ENCODE results near the gene FAM83G.
"Not testable (repeated sequence)": the region's sequence is repeated elsewhere in the genome, so short reads cannot be mapped to it uniquely, and the experiment has no call there.

FAM83G gene

DNA sequence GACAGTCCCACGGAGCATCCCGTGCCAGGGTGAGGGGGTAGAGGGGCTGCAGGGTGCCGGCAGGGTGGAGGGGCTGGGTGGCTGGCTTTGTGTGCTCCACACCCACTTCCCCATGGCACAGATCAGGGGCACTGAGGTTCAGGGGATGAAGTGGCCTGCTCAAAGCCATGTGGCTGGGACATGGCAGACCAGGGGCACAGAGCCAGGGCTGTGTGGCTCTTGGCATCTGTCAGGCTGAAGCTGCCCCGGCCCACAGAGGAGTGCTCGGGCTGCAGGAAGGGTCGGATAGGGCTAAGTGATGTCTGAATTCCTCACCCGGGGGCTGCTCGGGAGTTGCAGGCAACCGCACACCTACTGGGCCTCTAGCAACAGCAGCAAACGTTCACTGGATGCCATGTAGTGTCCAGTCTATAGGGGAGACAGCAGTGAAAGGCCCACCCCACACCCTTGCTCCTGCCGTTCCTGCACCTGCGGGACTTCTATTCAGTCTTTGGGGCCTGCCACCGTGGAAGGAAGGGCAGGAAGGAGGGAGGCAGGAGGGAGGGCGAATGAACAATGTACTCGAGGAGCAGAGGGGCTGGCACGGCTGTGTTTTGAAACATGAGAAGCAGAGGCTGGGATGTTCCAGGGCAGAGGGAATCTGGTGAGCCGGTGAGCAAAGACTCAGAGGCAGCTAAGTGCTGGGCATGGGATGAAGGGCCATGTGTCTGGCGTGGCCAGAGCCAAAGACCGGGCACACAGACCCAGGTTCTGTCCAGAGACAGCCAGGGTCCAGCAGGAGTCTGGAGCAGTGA lies 37.5 kb downstream of the FAM83G start:
- peak; percentile 28 for DNase-seq

DNA sequence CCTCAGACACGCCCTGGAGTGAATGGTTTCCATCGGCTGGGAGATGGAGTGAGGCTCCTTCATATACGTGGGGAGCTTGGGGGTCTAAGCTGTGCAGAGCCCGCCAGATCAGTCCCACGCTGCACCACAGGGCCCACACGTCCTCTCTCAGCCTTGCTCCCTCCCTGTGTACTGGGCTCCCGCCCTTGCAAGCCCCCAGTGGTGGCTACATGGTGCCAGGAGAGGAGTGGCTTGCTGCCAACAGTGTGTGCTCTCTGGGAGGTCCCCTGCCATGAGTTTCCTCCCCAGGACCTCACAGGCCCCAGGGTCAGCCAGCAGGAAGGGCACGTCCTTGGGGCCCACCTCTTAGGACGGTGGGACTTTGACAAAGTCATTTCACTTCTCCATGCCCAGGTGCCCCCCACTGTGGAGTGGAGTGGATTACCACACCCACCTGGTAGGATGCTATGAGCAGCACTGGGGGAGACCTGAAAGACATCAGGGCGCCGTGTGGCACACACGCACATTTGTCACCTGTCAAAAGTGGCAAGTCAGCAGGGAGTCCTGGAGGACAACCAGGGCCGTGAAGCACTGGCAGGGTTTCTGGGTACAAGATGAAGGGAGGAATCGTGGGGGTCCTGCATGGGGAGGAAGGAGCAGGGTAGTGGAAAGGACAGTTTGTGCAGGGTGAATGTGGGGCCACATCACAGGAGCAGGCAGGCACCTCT lies 38.9 kb downstream of the FAM83G start:
- no peak for DNase-seq

DNA sequence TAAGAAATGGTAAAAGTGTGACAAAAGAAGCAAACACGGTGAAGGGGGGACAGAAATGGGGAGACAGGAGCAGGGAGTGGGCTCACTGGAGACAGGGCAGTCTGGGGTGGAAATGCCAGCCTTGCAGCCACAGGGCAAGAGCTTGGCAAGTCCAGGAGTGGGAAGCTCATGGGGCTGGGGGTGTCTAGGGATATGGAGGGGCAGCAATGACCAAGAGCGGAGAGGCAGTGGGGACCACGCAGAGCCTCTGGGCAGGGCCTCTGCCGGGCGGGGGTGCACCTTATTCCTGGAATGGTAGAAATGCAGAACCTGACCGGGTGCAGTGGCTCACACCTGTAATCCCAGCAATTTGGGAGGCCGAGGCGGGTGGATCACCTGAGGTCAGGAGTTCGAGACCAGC lies 40.0 kb downstream of the FAM83G start:
- no peak for DNase-seq

DNA sequence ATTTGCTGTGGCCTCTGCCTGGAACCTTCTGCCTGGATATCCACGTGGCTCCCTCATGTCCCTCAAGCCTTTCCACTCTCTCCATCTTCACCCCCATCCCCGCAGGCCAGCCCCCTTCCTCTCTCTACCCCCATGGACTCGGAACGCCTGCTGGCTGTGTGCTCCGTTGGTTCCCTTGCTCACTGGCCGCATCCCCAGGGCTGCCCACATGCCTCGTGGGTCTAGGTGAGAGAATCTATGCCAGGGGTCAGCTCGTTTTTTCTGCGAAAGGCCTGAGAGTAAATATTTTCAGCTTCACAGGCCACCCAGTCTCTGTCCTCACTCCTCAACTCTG lies 40.6 kb downstream of the FAM83G start:
- DNase-seq: no peak

DNA sequence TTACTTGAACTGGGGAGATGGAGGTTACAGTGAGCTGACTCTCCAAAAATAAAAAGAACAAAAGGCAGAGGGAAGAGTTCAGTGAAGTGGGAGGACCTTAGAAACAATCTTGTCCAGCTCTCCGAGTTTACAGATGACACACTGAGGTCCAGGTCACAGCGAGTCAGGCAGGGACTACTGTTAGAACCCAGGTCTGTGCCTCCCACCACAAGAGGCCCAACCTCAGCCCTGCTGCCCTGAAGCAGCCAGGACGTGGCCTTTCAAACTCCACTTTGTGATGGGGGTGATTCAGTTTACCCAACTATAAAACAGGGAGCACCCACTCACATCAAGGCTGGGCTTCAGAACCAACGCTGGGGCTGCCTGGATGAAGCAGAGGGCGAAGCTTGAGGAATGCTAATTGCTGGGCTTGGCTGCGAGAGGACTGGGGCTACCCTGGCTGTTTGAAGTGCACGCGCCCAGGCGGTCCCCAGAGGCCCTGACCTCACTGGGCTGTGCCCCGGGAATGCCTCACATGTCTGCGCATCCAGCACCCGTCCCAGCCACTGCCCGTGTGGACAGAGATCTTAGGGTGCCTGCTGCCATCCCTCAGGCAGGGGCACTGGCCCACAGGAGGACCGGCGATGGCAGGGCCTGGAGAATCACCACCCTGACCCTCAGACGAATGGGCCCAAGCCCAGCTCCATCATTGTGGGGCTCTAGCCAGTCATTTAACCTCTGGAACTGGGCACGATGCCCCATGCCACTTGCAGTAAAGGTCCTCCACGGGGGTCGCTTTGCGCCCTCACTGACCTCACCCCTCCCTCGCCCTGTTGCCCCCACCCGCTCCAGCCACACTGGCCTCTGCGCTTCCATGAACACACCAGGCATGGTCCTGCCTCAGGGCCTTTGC lies 41.2 kb downstream of the FAM83G start:
- no peak for DNase-seq

DNA sequence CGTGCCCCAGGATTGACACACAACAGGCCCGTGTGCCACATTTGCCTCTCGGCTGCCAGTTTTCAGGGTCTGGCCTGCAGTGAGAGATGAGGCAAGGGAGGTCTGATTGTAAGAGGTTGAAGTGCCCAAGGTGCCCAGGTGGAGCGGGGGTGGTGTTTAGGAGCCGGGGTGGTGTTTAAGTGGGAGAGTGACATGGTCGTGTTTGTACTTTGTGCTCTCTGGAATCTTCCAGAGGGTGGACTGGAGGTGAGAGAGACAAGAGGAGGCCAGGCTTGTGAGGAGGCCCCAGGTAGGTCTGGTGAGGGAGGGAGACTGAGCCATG lies 42.1 kb downstream of the FAM83G start:
- no peak for DNase-seq

DNA sequence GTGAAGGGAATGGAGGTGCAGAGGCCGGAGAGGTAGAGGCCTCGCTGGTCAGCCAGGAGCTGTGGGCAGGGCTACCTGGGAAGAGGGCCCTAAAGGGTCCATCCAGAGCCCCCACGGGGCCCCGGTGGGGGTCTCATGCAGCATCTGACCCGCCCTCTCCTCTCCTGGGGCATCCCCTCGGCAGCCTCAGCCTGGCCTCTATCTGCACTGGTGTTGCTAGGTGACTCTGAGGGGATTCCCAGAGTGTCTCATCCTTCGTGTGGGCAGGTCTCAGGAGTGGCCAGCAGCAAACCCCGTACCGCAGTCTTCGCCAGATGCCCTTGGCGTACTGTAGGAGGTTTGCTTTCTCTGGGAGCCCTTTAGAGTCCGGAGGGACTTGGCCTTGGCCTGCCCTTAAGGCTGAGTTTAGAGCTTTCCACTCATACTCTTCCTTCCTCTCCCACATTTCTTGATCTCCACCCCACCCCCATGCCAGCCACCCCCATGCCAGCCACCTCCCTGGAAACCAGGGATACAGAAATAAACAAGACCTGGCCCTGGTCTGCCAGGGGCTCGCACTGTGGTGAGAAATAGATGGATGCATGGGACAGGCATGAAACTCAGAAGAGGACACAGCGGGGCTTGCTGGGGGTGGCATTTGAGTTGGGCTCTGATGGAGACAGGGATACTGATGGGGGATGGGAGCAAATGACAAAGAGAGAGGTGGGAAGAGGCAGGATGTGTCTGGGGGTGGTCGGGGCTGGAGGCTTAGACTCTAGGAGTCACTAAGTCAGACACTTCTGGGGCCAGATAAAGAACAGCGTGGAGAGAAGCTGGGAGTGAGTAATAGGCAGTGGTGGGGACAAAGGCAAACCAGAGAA lies 42.7 kb downstream of the FAM83G start:
- no peak for DNase-seq

DNA sequence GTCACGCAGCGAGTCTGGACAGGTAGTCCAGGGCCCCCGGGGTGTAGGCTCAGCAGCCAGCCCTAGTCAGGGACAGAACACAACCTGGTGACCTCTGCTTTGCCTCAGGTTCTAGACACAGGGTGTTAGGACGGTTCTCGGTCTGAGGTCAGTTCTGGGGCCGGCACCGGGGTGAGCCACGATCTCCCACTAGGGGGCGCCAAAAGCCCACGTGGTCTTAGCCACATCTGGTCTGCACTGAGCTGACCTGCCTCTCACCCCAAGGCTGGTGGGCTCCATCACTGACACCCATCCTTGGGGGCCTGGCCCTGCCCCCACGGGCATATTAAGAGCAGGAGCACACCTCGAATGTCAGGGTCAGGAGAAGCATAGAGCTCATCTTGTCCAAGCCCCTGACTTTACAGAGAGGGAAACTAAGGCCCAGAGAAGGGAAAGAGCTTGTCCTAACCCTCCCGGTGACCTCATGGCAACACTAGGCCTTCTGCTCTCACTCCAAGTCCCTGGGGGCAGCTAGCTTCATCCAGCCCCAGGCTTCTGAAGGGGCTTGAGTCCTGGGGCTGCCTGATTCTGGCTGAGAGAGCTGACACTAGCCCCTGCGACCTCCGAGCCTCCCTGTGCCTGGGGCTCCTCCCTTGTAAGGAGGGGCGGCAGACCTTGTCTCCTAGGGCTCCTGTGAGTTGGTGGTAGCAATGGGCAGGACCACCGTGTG lies 43.6 kb downstream of the FAM83G start:
- peak; percentile 13 for DNase-seq

DNA sequence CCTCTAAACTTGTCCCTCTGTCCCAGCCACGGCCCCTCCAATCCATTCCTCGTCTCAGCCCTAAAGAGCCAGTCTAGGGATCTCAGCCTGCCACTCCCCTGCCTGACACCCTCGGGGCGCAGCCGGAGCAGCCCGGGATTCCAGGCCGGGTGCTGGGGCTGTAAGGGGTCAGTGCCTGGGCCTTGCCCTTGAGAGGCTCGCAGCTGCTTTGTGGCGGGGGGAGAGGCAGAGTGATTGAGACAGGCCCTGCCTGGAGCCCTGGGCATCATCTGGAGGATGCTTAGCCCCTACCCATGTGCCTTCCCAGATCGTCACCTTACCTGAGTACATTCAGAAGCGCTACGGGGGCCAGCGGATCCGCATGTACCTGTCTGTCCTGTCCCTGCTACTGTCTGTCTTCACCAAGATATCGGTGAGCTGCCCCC lies 44.3 kb downstream of the FAM83G start:
- DNase-seq: no peak

DNA sequence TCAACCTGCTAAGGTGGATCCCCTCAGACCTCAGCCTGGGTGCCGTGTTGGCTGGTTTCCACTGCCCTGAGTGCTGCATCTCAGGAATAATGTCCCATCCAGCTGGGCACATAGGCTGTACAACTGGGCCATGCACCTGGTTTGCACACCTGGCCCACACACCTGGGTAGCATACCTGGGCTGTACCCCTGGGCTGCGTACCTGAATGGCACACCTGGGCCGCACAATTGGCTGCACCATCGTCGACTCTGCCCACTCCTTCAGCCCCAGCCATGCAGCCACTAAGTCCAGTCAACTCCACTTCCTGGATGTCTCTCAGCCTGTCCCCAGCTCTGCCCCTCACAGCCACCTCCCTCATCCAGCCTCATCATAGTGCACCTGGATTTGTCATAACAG lies 44.7 kb downstream of the FAM83G start:
- no peak for DNase-seq

DNA sequence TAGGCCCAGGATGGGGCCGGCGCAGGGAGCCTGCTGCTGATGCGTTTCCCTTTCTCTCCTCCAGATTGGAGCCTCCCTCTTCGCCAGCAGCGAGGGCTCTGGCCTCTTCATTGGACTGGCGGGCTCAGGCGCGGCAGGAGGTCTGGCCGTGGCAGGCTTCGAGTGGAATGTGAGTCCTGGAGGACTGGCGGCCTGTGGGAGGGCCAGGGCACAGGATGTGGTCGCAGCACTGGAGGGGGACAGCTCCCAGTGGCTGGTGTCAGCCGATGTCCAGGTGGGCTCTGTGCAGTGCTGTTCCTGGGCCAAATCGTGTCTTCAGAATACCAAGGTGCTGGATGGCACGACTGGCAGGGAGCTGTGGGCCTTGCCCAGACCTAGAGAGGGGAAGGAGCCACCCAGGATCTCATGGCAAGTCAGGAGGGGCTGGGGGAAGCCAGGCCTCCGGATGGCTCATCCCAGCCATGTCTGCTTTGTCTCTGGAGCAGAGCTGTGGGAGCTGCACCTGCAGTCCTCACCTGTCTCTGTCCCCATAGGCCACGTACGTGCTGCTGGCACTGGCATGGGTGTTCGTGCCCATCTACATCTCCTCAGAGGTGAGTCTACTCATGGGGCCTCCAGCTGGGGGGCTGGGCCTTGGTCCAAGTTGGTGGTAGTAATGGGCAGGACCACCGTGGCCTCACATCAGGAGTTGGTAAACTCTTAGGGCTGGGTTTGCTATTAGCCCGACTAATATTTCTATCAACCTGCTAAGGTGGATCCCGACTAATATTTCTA lies 45.3 kb downstream of the FAM83G start:
- DNase-seq: no peak

DNA sequence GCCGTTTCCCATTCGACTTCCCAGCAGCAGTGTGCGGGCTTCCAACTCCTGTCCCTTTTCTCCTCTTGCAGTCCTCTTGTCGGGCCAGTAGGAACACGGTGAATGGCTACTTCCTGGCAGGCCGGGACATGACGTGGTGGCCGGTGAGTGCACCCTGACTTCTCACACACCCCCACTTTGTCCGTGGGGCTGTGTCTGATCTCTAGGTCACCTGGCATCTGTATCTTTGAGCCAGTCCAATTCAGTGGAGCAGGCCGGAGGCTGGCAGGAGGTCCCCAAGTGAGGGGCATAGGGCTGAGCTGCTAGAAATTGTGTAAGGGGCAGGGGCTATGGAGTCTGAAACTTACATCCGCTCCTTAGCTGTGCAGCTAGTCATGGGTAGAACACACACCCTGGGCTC lies 46.0 kb downstream of the FAM83G start:
- no peak for DNase-seq

DNA sequence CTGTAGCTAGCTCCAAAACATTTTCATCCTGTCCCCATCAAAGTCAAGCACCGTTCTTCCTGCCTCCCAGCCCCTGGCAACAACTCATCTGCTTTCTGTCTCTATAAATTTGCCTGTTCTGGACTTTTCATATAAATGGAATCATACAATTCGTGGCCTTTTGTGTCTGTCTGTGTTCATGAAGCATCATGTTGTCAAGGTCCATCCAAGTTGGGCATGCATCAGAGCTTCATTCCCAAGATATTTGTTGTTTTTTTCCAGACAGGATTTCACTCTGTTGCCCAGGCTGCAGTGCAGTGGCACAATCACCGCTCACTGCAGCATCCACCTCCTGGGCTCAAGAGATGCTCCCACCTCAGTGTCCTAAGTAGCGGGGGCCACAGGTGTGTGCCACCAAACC lies 46.7 kb downstream of the FAM83G start:
- DNase-seq: no peak

DNA sequence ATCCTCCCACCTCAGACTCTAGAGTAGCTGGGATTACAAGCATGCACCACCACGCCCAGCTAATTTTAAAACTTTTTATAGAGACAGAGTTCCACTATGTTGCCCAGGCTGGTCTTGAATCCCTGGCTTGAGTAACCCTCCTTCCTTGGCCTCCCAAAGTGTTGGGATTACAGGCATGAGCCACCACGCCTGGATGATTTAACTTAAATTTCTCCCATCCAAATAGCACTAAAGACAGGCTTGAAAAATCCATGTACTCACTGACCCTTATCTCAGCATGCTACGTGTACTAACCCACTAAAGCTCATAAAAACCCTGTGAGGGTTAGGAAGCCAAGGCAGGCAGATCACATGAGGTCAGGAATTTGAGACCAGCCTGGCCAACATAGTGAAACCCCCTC lies 48.0 kb downstream of the FAM83G start:
- no peak for DNase-seq

DNA sequence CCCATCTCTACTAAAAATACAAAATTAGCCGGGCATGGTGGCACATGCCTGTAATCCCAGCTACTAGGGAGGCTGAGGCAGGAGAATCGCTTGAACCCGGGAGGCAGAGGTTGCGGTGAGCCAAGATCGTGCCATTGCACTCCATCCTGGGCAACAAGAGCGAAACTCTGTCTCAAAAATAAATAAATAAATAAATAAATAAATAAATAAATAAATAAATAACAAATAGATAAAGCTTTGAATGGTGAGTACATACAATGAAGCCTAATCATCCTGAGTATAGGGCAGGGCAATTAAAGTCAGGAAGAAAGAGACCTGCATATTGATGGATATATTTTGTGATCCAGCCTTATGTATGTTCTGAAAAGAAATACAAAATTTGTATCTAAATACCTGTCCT lies 48.5 kb downstream of the FAM83G start:
- not testable (repeated sequence) for DNase-seq

DNA sequence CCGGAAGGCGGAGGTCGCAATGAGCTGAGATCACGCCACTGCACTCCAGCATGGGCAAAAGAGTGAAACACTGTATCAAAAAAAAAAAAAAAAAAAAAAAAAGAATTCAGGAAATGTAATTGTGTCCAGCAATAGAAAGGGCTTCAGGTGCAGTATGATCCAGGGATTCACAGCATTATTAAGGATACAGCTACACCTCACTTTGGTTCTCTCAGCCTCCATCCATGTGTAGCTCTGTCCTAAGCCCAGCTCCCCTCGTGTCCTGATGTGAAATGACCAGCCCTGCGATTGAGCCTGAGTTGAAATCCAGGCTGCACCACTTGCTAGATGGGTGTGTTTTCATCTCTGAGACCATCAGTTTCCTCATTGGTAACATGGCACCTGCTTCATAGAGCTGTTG lies 49.6 kb downstream of the FAM83G start:
- no peak for DNase-seq

DNA sequence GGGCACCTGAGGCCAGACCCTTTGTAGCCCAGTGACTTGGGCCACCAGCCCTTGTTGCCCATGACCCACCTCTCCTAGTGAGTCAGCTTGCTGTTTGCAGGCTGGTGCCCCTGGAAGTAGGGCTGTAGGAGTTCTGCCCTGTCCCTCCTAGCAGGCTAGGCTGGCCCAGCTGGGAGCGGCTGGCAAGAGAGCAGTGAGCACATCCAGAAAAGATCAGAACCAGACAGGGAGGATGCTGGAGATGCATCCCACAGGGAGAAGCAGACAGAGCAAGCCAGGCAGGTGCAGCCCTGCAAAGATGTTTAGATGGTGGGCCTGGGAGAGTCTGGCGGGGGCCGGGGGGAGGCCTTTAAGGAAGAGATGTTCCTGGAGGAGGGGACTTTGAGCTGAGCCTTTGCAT lies 50.2 kb downstream of the FAM83G start:
- no peak for DNase-seq

DNA sequence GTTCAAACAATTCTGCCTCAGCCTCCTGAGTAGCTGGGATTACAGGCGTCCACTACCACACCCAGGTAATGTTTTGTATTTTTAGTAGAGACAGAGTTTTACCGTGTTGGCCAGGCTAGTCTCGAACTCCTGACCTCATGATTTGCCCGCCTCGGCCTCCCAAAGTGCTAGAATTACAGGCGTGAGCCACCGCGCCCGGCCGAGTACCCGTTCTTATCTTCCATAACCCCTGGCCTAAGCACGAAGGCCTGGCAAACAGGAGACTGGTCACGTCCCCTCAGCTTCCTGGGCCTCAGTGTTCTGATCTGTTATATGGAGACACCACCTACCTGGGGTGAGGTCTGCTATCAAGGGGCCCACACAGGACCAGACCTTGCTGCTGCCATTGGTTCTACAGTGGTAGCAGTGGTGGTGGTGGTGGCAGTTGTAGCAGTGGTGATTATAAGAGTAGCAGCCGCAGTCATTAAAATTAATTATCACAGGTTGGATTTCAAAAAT lies 51.3 kb downstream of the FAM83G start:
- DNase-seq: no peak

DNA sequence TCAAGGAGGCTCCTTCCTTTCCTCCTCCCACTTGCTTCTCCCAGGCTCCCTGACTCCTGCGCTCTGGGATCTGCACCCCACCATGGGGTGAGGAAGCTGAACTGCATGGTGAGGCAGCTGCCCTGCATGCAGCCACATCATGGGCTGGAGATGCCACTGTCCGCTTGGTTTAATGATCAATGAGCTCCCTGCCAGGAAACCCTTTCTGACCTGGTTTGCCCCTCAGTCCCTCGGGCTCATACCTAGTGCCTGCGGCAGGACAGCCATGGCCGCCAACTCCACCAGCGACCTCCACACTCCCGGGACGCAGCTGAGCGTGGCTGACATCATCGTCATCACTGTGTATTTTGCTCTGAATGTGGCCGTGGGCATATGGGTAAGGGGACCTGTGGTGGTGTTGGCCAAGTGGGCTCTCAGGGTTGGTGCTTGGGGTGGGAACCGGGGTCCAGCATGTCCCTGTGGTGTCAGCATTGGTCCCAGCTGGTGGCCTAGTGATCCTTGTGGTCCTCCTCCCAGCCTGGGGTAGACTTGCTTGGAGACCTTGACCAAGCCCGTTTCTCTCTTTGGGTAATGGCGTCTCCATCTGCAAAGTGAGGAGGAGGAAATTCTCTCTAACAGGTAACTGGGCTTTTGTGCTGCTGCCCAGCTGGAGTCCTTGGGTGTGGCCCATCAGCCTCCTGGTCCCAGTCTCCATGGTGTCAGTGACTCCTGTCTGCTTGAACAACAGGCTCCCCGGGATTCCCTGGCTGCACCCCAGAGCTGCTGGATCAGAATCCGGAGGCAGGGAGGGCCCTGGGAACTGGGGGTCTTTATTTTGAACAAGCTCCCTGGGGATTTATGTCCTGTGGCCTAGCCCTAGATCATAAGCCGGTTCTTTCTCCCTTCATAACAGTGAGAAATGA lies 52.4 kb downstream of the FAM83G start, which contains the start of gene SLC5A10:
Gene SLC5A10, plus strand, starts transcription at position 225 of the 902 bp plus-strand sequence. Its CDS starts 41 bp downstream, at position 266.
- no peak for DNase-seq

Measured in NCI-H1092 (cell line).